Effector CD4-positive, alpha-beta T cell (primary cell): ENCODE results near the gene ZNF512B.
"Not testable (repeated sequence)": the region's sequence is repeated elsewhere in the genome, so short reads cannot be mapped to it uniquely, and the experiment has no call there.

ENCODE experiments used
- DNase-seq: peaks from one replicate; pipeline ENCODE4 v3.0.0-alpha.2; 2020

The ZNF512B gene

GRCh38 chr20:63929071-63929470 is 40.7 kb downstream of the ZNF512B start:
- DNase-seq: no peak

GRCh38 chr20:63926298-63926697 is 43.4 kb downstream of the ZNF512B start:
- no peak for DNase-seq

GRCh38 chr20:63924241-63924640 is 45.5 kb downstream of the ZNF512B start:
- DNase-seq: no peak

- DNase-seq: no peak
These were observed 46.1 kb downstream of the ZNF512B start for GRCh38 chr20:63923651-63924050.

GRCh38 chr20:63920226-63920625 is 49.5 kb downstream of the ZNF512B start:
- no peak for DNase-seq

GRCh38 chr20:63919130-63919529 is 50.6 kb downstream of the ZNF512B start:
- DNase-seq: no peak

GRCh38 chr20:63917811-63918210 is 51.9 kb downstream of the ZNF512B start:
- DNase-seq: no peak

- not testable (repeated sequence) for DNase-seq
These were observed 53.3 kb downstream of the ZNF512B start for GRCh38 chr20:63916371-63916939.

GRCh38 chr20:63915471-63915870 is 54.3 kb downstream of the ZNF512B start:
- no peak for DNase-seq

GRCh38 chr20:63913768-63914167 is 56.0 kb downstream of the ZNF512B start:
- DNase-seq: no peak

GRCh38 chr20:63911176-63911575 is 58.6 kb downstream of the ZNF512B start:
- DNase-seq: no peak

GRCh38 chr20:63908008-63908682 is 61.6 kb downstream of the ZNF512B start:
- DNase-seq: no peak
